Endothelial cell of umbilical vein (primary cell): ENCODE data around the gene PBX3. TPM values are rescaled to one million over a fixed set of nuclear protein-coding genes. Genes with fewer than 3 reads are reported as not detected.

Experiments
- BruUV-seq: library from RNA; stranded (reverse); fragments of 400-500 nt; replicated peaks from 2 replicates; lab custom pipeline; 2021; lab: Mats Ljungman, UMichigan
- CTCF ChIA-PET: fragments of 300-600, 350-600 bp; sonication (Branson Sonifier 250); formaldehyde crosslinking; loops from one replicate; lab custom pipeline; 2021; ENCODE audit warnings: antibody characterized with exemption, inconsistent platforms; lab: Charles Lee
- POLR2A ChIA-PET: fragments of 300-600, 350-600 bp; sonication (Branson Sonifier 250); formaldehyde crosslinking; loops from one replicate; lab custom pipeline; 2021; ENCODE audit warnings: antibody characterized with exemption, inconsistent platforms; lab: Charles Lee
- DNase-seq: peaks from one replicate; pipeline ENCODE4 v3.0.0-alpha.2; 2011; ENCODE audit warnings: low read depth, low spot score
- FAIRE-seq: peaks from 2 replicates; lab custom pipeline; 2011; peaks lifted over from hg19 to GRCh38; lab: Jason Lieb, UNC
- H2AFZ ChIP-seq: 2 replicates; pipeline ENCODE4 v1.6.0; 2012; ENCODE audit warnings: low read depth, low read length, control low read depth, inconsistent platforms
- H3K27ac ChIP-seq: 2 replicates; pipeline ENCODE4 v1.5.1; 2011; ENCODE audit warnings: low read depth, mild to moderate bottlenecking, control low read depth, low read length, moderate library complexity; ENCODE audit not compliant: insufficient read depth
- H3K27me3 ChIP-seq, 2 experiments: 2 replicates each; pipeline versions ENCODE4 v1.6.0 to v1.6.1; 2011; ENCODE audit warnings: low read length in 2 of 2, mixed read lengths in 1 of 2; ENCODE audit not compliant: control insufficient read depth in 2 of 2, insufficient read depth in 2 of 2
- H3K36me3 ChIP-seq, 2 experiments: 2 replicates in 1 of 2; 3 replicates in 1 of 2; pipeline ENCODE4 v1.5.1; 2011; ENCODE audit warnings: low read length in 2 of 2, mild to moderate bottlenecking in 1 of 2, moderate library complexity in 1 of 2; ENCODE audit not compliant: control insufficient read depth in 2 of 2, insufficient read depth in 2 of 2; ENCODE audit errors: extremely low read depth in 1 of 2
- H3K4me1 ChIP-seq: 3 replicates; pipeline ENCODE4 v1.5.1; 2011; ENCODE audit warnings: mild to moderate bottlenecking, low read length; ENCODE audit not compliant: control insufficient read depth, insufficient read depth; ENCODE audit errors: extremely low read depth
- H3K4me2 ChIP-seq: 2 replicates; pipeline ENCODE4 v1.6.1; 2011; ENCODE audit warnings: low read length, control low read depth, mixed read lengths; ENCODE audit not compliant: insufficient read depth
- H3K4me3 ChIP-seq, 3 experiments: fragments of 200-600 bp in 1 of 3; sonication (generic), shearing (Covaris generic) in 1 of 3; replicated peaks in 1 of 3; 2 replicates each; pipeline ENCODE4 v1.5.1; 2011 to 2016; ENCODE audit warnings: control low read depth in 3 of 3, low read length in 3 of 3, mild to moderate bottlenecking in 2 of 3, inconsistent platforms in 1 of 3, low read depth in 1 of 3, moderate library complexity in 1 of 3; ENCODE audit not compliant: insufficient read depth in 1 of 3
- H3K79me2 ChIP-seq: 2 replicates; pipeline ENCODE4 v1.6.0; 2012; ENCODE audit warnings: low read length, inconsistent platforms; ENCODE audit not compliant: control insufficient read depth, insufficient read depth
- H3K9ac ChIP-seq: replicated peaks from 2 replicates; pipeline ENCODE3; 2011; ENCODE audit warnings: low read length, control low read depth; ENCODE audit not compliant: insufficient read depth; ENCODE audit errors: extremely low read depth
- H3K9me1 ChIP-seq: replicated peaks from 3 replicates; pipeline ENCODE4 v1.6.0; 2011; ENCODE audit warnings: mild to moderate bottlenecking, low read length; ENCODE audit not compliant: control insufficient read depth, insufficient read depth; ENCODE audit errors: extremely low read depth
- H3K9me3 ChIP-seq: replicated peaks from 2 replicates; pipeline ENCODE4 v1.5.1; 2012; ENCODE audit warnings: low read length, inconsistent platforms; ENCODE audit not compliant: control insufficient read depth, insufficient read depth
- H4K20me1 ChIP-seq: replicated peaks from 2 replicates; pipeline ENCODE3; 2011; ENCODE audit warnings: mild to moderate bottlenecking, low read length; ENCODE audit not compliant: control insufficient read depth, insufficient read depth; ENCODE audit errors: extremely low read depth
- CTCF ChIP-seq, 2 donors: IDR thresholded peaks; 1 replicate in 1 of 2; 2 replicates in 1 of 2; pipeline ENCODE4 v1.5.1; 2011; ENCODE audit warnings: low read length in 2 of 2, mild to moderate bottlenecking in 2 of 2, moderate library complexity in 2 of 2, control low read depth in 1 of 2, inconsistent platforms in 1 of 2, low read depth in 1 of 2; ENCODE audit not compliant: insufficient read depth in 1 of 2; ENCODE audit errors: extremely low read depth in 1 of 2
- EZH2 ChIP-seq: IDR thresholded peaks from 2 replicates; pipeline ENCODE4 v1.6.1; 2012; ENCODE audit warnings: borderline replicate concordance, low read depth, mild to moderate bottlenecking, moderate library complexity, low read length, inconsistent platforms; ENCODE audit not compliant: severe bottlenecking
- FOS ChIP-seq: IDR thresholded peaks from 2 replicates; pipeline ENCODE4 v1.6.1; 2011; ENCODE audit warnings: mild to moderate bottlenecking, low read length, moderate library complexity, borderline replicate concordance; ENCODE audit not compliant: insufficient read depth
- GATA2 ChIP-seq: IDR thresholded peaks from 2 replicates; pipeline ENCODE4 v1.7.0; 2011; ENCODE audit warnings: low read depth, mild to moderate bottlenecking, moderate library complexity, mixed read lengths, low read length; ENCODE audit not compliant: insufficient read length, insufficient read depth
- JUN ChIP-seq: IDR thresholded peaks from 2 replicates; pipeline ENCODE4 v1.6.1; 2011; ENCODE audit warnings: borderline replicate concordance, low read depth; ENCODE audit not compliant: insufficient read length, insufficient read depth
- MAX ChIP-seq: IDR thresholded peaks from 2 replicates; pipeline ENCODE4 v1.6.1; 2011; ENCODE audit not compliant: insufficient read depth, insufficient read length
- MYC ChIP-seq: IDR thresholded peaks from one replicate; pipeline ENCODE4 v1.6.1; 2011; ENCODE audit warnings: mild to moderate bottlenecking, low read depth, low read length
- POLR2A ChIP-seq: IDR thresholded peaks from 2 replicates; pipeline ENCODE4 v1.6.1; 2012; ENCODE audit warnings: low read depth, mild to moderate bottlenecking, control low read depth, low read length
- POLR2AphosphoS5 ChIP-seq: IDR thresholded peaks from 2 replicates; pipeline ENCODE4 v1.6.1; 2012; ENCODE audit warnings: low read depth, mild to moderate bottlenecking, control low read depth, low read length, moderate library complexity; ENCODE audit not compliant: insufficient read depth
- dilution Hi-C: fragments of 300-500 bp; cut with MboI; formaldehyde crosslinking; loops from one replicate; pipeline ENCODE4 v1.15.0; 2019; ENCODE audit warnings: low sequenced_read_pairs; ENCODE audit not compliant: extremely low pct_ligation_motif_present
- intact Hi-C: fragments of 100-400 bp; cut with micrococcal nuclease; formaldehyde crosslinking; loops from one replicate; pipeline ENCODE4 v1.10.0; 2022
- polyA plus RNA-seq, 4 experiments: library from polyadenylated mRNA; depleted of rRNA in 3 of 4; stranded (reverse) in 3 of 4; unstranded in 1 of 4; fragments of >200 nt; gene quantifications; 2 replicates each; pipeline versions ENCODE4 v1.2.1 to v1.2.3, GENCODE V29; 2011 to 2012; ENCODE audit warnings: missing spikeins in 1 of 4
- total RNA-seq: library from RNA; stranded (reverse); gene quantifications from 2 replicates; pipeline ENCODE4 v1.2.3, GENCODE V29; 2021

PBX3 gene
- total and polyA plus RNA-seq, 2 donors (not counting 3 experiments of a cell fraction or from before 2014, with no cell fraction given), result 18.8 to 42.0 TPM

DNA sequence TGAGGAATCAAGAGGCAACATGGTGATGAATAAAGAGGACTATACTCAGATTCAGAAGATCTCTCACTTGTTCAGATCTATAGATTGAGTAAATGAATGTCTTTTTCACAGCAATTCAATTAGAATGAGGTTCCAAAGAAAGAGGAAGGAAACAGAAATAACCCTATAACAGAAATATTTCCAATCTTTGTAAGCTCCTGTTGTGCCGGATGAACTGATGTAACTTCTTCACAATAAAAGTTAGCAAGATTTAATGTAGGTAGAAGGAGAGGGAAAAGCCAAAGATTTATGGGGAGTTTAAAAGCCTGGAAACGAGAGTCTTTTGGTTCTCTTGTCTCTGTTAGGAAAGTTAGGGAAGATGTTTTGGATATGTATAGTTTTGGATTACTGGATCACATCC, 92.1 kb downstream of the PBX3 start:
- Histone ChIP-seq H3K79me2 (peaks cover 6% of the 10 kb centered on the region), H3K9ac (no peak overlapping the region), H3K9me1 (no peaks in the 10 kb centered on the region), H3K4me3 (no peak overlapping the region), H3K9me3 (no peaks in the 10 kb centered on the region), H3K36me3 (no peaks in the 10 kb centered on the region), H4K20me1 (no peaks in the 10 kb centered on the region), H3K4me2 (no peak overlapping the region), H3K27ac (no peak overlapping the region), H3K27me3 (no peaks in the 10 kb centered on the region), H2AFZ (no peak overlapping the region), H3K4me1 (no peaks in the 10 kb centered on the region)
- intact Hi-C loops, result no loop called here
- FAIRE-seq (peak; percentile 37), DNase-seq (peak; percentile 38)
- dilution Hi-C loops, result no loop called here
- POLR2A ChIA-PET, result no interaction called here
- TF ChIP-seq POLR2A (no peak), GATA2 (no peak), MYC (no peak), JUN (no peak), CTCF (IDR thresholded peaks at IDR 0.05; ENCODE audit: extremely low read depth in 1 of 2, insufficient read depth in 1 of 2, low read depth in 1 of 2, low read length in 2 of 2) (no peak), FOS (no peak), MAX (no peak), POLR2AphosphoS5 (no peak), EZH2 (no peak)
- no TSS peak for BruUV-seq
- CTCF ChIA-PET, result no interaction called here
